A549 (cell line): ENCODE results near the gene VSIG4.

Experiments
- EHF ChIP-seq: fragments of 250-450 bp; sonication (Bioruptor Pico); IDR thresholded peaks from 2 replicates; pipeline ENCODE4 v1.5.0; 2020; ENCODE audit warnings: mild to moderate bottlenecking
- HMGXB4 ChIP-seq: fragments of 250-450 bp; sonication (Bioruptor Pico); IDR thresholded peaks from 2 replicates; pipeline ENCODE4 v1.5.0; 2021; ENCODE audit warnings: mild to moderate bottlenecking, moderate library complexity, borderline replicate concordance
- MYC ChIP-seq: IDR thresholded peaks from 2 replicates; pipeline ENCODE4 v1.6.1; 2012; ENCODE audit warnings: mild to moderate bottlenecking, inconsistent platforms, low read length, improper control_type of control experiment, borderline replicate concordance
- RFX5 ChIP-seq: fragments of 450-650 bp; IDR thresholded peaks from 2 replicates; pipeline ENCODE4 v1.7.1; 2014; ENCODE audit warnings: antibody characterized with exemption, mild to moderate bottlenecking, moderate library complexity
- TF ChIP-seq, protein P1 (sequence below): fragments of >200 bp; sonication (Bioruptor Twin); formaldehyde crosslinking; IDR thresholded peaks from 3 replicates; pipeline ENCODE4 v1.5.1; 2016
- TF ChIP-seq, protein P2 (sequence below): fragments of 450-650 bp; IDR thresholded peaks from 2 replicates; pipeline ENCODE4 v1.6.1; 2014; ENCODE audit warnings: antibody characterized with exemption

DNA sequence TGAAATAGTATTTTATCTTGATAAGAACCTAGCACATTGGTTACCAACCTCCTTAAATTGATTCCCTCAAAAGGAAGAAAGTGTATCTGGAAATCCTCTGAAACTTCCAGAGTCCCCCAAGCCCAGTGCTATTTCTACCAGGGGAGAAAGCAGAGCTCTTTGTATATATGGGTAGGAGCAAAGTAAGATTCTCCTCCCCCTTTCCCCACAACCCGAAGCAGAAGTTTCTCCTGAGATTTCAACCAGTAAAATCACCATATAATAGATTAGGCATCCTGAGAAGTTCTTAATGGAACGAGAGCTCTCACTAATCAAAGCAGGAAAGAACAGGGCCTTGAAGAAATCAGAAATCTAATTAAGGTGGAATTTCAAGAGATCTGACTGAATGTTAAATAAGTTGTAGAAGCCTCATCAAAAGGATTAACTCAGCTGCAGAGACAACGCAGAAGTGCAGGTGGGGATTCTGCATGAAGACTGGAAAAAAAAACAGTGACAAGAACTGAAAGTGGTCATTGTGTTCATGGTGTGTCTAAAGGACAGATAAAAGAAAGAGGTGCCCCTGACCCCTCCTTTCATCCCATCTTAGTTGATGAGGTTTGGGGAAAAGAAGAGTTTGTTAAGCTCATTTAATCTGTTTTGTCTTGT, 39.1 kb downstream of the VSIG4 start:
- TF ChIP-seq, protein P1, sequence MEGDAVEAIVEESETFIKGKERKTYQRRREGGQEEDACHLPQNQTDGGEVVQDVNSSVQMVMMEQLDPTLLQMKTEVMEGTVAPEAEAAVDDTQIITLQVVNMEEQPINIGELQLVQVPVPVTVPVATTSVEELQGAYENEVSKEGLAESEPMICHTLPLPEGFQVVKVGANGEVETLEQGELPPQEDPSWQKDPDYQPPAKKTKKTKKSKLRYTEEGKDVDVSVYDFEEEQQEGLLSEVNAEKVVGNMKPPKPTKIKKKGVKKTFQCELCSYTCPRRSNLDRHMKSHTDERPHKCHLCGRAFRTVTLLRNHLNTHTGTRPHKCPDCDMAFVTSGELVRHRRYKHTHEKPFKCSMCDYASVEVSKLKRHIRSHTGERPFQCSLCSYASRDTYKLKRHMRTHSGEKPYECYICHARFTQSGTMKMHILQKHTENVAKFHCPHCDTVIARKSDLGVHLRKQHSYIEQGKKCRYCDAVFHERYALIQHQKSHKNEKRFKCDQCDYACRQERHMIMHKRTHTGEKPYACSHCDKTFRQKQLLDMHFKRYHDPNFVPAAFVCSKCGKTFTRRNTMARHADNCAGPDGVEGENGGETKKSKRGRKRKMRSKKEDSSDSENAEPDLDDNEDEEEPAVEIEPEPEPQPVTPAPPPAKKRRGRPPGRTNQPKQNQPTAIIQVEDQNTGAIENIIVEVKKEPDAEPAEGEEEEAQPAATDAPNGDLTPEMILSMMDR: no peak
- no peak for TF ChIP-seq MYC
- TF ChIP-seq HMGXB4 (CRISPR knock-in tag): no peak
- no peak for TF ChIP-seq RFX5
- TF ChIP-seq, protein P2, sequence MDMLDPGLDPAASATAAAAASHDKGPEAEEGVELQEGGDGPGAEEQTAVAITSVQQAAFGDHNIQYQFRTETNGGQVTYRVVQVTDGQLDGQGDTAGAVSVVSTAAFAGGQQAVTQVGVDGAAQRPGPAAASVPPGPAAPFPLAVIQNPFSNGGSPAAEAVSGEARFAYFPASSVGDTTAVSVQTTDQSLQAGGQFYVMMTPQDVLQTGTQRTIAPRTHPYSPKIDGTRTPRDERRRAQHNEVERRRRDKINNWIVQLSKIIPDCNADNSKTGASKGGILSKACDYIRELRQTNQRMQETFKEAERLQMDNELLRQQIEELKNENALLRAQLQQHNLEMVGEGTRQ: no peak
- no peak for TF ChIP-seq EHF
